GM23338 (cell line): ENCODE measurements around the gene FN3K. TPM values are rescaled to one million over a fixed set of nuclear protein-coding genes. Genes with fewer than 3 reads are reported as not detected.
A peak's percentile ranks its signal among the peaks of the same experiment; 100 is the strongest.

Experiments used
- ATAC-seq: fragments of 200-7000 bp; cut with Tn5 transposase; 3 replicates; pipeline ENCODE4 v1.9.1; 2020
- DNase-seq: peaks from one replicate; pipeline ENCODE4 v3.0.0-alpha.2; 2015; ENCODE audit warnings: low spot score
- H2AFZ ChIP-seq: fragments of 200-600 bp; sonication (generic); 2 replicates; pipeline ENCODE4 v1.8.0; 2016; ENCODE audit warnings: antibody characterized with exemption, mild to moderate bottlenecking, moderate library complexity
- H3F3A ChIP-seq: fragments of 200-600 bp; sonication (generic); replicated peaks from 2 replicates; pipeline ENCODE4 v1.8.0; 2017; ENCODE audit warnings: antibody characterized with exemption, mixed run types, low read depth
- H3K27ac ChIP-seq: fragments of 200-600 bp; sonication (generic); 2 replicates; pipeline ENCODE4 v1.6.1; 2016; ENCODE audit warnings: low read depth
- H3K27me3 ChIP-seq: fragments of 200-600 bp; sonication (generic); 2 replicates; pipeline ENCODE4 v1.8.0; 2016; ENCODE audit warnings: mild to moderate bottlenecking, mixed run types, moderate library complexity; ENCODE audit not compliant: insufficient read depth
- H3K36me3 ChIP-seq: fragments of 200-600 bp; sonication (generic); 2 replicates; pipeline ENCODE4 v1.8.0; 2016; ENCODE audit warnings: mild to moderate bottlenecking; ENCODE audit not compliant: insufficient read depth
- H3K4me1 ChIP-seq: fragments of 200-600 bp; sonication (generic); 2 replicates; pipeline ENCODE4 v1.8.0; 2016; ENCODE audit warnings: mild to moderate bottlenecking, moderate library complexity; ENCODE audit not compliant: insufficient read depth
- H3K4me2 ChIP-seq: fragments of 200-600 bp; sonication (generic); 2 replicates; pipeline ENCODE4 v1.7.1; 2017; ENCODE audit warnings: mixed run types
- H3K4me3 ChIP-seq: fragments of 200-600 bp; sonication (generic); 2 replicates; pipeline ENCODE4 v1.6.1; 2016; ENCODE audit warnings: mixed run types
- H3K79me2 ChIP-seq: fragments of 200-600 bp; sonication (generic); replicated peaks from 2 replicates; pipeline ENCODE4 v1.8.0; 2017; ENCODE audit warnings: mild to moderate bottlenecking; ENCODE audit not compliant: insufficient read depth
- H3K9me2 ChIP-seq: fragments of 200-600 bp; sonication (generic); 2 replicates; pipeline ENCODE4 v1.8.0; 2017; ENCODE audit not compliant: insufficient read depth
- H4K20me1 ChIP-seq: fragments of 200-600 bp; sonication (generic); replicated peaks from 2 replicates; pipeline ENCODE4 v1.8.0; 2017; ENCODE audit warnings: mild to moderate bottlenecking; ENCODE audit not compliant: insufficient read depth
- H3K27ac Mint-ChIP-seq: 2 replicates; pipeline ENCODE4 v1.8.0; 2020; ENCODE audit warnings: inconsistent platforms, mild to moderate bottlenecking, moderate library complexity, mixed read lengths
- H3K27me3 Mint-ChIP-seq: 3 replicates; pipeline ENCODE4 v1.8.0; 2022; ENCODE audit warnings: low read depth, mild to moderate bottlenecking, moderate library complexity, mixed read lengths, inconsistent platforms; ENCODE audit not compliant: insufficient read depth, poor library complexity
- H3K36me3 Mint-ChIP-seq: 3 replicates; pipeline ENCODE4 v1.8.0; 2021; ENCODE audit warnings: low read depth, mild to moderate bottlenecking, inconsistent platforms, moderate library complexity, mixed read lengths
- H3K4me1 Mint-ChIP-seq: 3 replicates; pipeline ENCODE4 v1.8.0; 2020; ENCODE audit warnings: mild to moderate bottlenecking, inconsistent platforms, mixed read lengths
- H3K4me3 Mint-ChIP-seq: 3 replicates; pipeline ENCODE4 v1.8.0; 2021; ENCODE audit warnings: moderate library complexity, mild to moderate bottlenecking, inconsistent platforms, mixed read lengths
- H3K9me3 Mint-ChIP-seq: 3 replicates; pipeline ENCODE4 v1.8.0; 2020; ENCODE audit warnings: moderate library complexity, mild to moderate bottlenecking, inconsistent platforms, mixed read lengths
- CREB1 ChIP-seq: fragments of 250-450 bp; sonication (Bioruptor Pico); IDR thresholded peaks from 2 replicates; pipeline ENCODE4 v1.5.0; 2020; ENCODE audit warnings: low read depth, mild to moderate bottlenecking, moderate library complexity
- EZH2 ChIP-seq: fragments of 200-600 bp; sonication (generic); IDR thresholded peaks from one replicate; pipeline ENCODE4 v1.8.0; 2017; ENCODE audit warnings: antibody characterized with exemption, mild to moderate bottlenecking, low read depth; ENCODE audit not compliant: unreplicated experiment
- EZH2phosphoT487 ChIP-seq: fragments of 200-600 bp; sonication (generic); IDR thresholded peaks from one replicate; pipeline ENCODE4 v1.8.1; 2018; ENCODE audit warnings: antibody characterized with exemption; ENCODE audit not compliant: unreplicated experiment
- JUNB ChIP-seq: IDR thresholded peaks from one replicate; pipeline ENCODE4 v1.6.1; 2016; ENCODE audit warnings: antibody characterized with exemption; ENCODE audit not compliant: unreplicated experiment
- NANOG ChIP-seq: IDR thresholded peaks from 2 replicates; pipeline ENCODE4 v1.6.1; 2016; ENCODE audit warnings: antibody characterized with exemption, borderline replicate concordance
- POLR2AphosphoS5 ChIP-seq: IDR thresholded peaks from 2 replicates; pipeline ENCODE4 v1.6.1; 2016; ENCODE audit warnings: antibody characterized with exemption, low read depth
- STAT1 ChIP-seq: IDR thresholded peaks from one replicate; pipeline ENCODE4 v1.6.1; 2016; ENCODE audit warnings: antibody characterized with exemption; ENCODE audit not compliant: unreplicated experiment
- ZNF114 ChIP-seq: fragments of 250-450 bp; sonication (Bioruptor Pico); IDR thresholded peaks from 2 replicates; pipeline ENCODE4 v1.5.0; 2020; ENCODE audit warnings: mild to moderate bottlenecking, moderate library complexity
- ZNF331 ChIP-seq: fragments of 250-450 bp; sonication (Bioruptor Pico); IDR thresholded peaks from 2 replicates; pipeline ENCODE4 v1.5.0; 2020; ENCODE audit warnings: low read depth, mild to moderate bottlenecking, moderate library complexity
- polyA plus RNA-seq: library from polyadenylated mRNA; unstranded; fragments of >200 nt; fragmentation: Nextera tagmentation; extraction: Ambion mirVana; gene quantifications from 2 replicates; pipeline ENCODE4 v1.2.1, GENCODE V29; 2016
- total RNA-seq: library from RNA; depleted of rRNA; stranded (reverse); fragments of >200 nt; shearing (Covaris generic); gene quantifications from 2 replicates; pipeline ENCODE4 v1.2.3, GENCODE V29; 2014
- TF ChIP-seq, protein P1 (sequence below): IDR thresholded peaks from 2 replicates; pipeline ENCODE4 v1.6.1; 2016; ENCODE audit warnings: antibody characterized with exemption
- TF ChIP-seq, protein P2 (sequence below): IDR thresholded peaks from one replicate; pipeline ENCODE4 v1.6.1; 2018; ENCODE audit warnings: antibody characterized with exemption; ENCODE audit not compliant: unreplicated experiment

The FN3K gene
- total and polyA plus RNA-seq, 2 experiments from 2014 or later = 5.3 to 12.9 TPM

DNA sequence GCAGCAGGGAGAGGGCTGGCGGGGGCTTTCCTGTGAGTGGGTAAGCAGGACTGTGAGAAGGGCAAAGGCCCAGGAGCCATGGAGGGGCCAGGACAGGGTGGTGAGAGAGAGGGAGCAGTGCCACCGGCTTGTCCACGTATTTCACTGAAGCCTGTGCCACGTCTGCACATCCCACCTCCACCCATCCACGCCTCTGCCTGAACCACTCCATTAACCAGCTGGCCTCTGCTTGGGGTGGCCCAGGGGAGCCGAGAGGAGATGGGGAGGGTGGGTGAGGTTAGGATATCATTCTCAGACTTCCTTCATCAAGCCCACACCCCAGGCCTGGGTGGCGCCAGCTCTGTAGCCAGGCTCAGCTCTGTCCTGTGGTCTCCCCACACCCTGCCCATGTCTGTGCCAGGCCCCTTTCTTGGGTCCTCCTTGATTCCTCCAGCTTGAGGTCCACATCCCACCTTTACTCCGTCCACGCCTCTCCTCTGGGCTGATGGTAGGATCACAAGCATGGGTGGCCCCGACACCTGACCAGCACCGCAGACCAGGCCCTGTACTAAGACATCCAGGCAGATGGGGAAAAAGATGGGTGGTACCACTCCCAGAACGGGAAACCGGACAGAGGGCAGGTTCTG is 3.2 kb upstream of the FN3K start (continued):
- no peak for TF ChIP-seq POLR2AphosphoS5

DNA sequence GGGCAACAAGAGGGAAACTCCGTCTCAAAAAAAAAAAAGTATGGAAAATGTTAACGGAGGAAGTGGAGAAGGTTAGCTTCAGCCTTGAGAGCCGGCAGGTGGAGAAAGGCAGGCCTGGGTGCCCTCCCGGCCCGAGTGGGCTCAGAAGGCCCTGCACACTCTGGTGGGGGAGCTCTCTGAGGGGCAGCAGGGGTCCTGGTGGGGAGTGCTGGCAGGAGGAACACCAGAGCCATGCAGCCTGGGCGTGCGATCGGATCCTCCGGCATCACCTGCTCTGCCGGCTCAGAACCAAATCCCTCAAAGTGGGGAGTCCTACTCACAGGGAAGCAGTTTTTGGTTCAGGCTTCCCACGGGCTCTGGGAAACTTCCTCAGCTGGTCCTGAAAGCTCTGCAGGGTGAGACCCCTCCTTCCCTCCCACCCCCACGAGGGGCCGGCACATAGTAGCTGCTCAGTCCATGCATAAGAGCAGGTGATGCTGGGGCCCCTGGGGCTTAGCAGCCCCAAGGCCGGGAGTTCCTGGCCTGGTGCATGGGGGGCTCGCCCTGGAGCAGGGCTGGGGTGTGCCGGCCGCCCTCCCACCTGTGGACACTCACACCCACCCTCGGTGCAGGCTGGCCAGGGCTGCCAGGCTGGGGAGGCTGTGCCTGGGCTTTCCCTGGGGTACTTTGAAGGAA is 1.2 kb downstream of the FN3K start:
- H3K9me2 ChIP-seq = 0 out of 2 replicates have a peak, but pooled peaks cover 4% of the 10 kb centered on the region
- no peak for DNase-seq
- ATAC-seq = no peak
- H3K36me3 Mint-ChIP-seq = peaks cover 38% of the 10 kb centered on the region
- H3K36me3 ChIP-seq = peaks cover 15% of the 10 kb centered on the region
- H3K4me3 ChIP-seq = peak overlapping the region; percentile 64
- peak overlapping the region; percentile 82 for H3K4me2 ChIP-seq
- 0 out of 3 replicates have a peak, but pooled peaks cover 4% of the 10 kb centered on the region for H3K4me1 Mint-ChIP-seq
- no peaks in the 10 kb centered on the region for H3K79me2 ChIP-seq
- peaks cover 4% of the 10 kb centered on the region; the same call in 1 of the 2 replicates for H3K27me3 ChIP-seq
- peaks cover 18% of the 10 kb centered on the region for H3K27me3 Mint-ChIP-seq
- H4K20me1 ChIP-seq = no peaks in the 10 kb centered on the region
- no peak overlapping the region for H3K27ac ChIP-seq
- no peaks in the 10 kb centered on the region for H3K4me1 ChIP-seq
- TF ChIP-seq ZNF331 (no peak), EZH2phosphoT487 (no peak), STAT1 (no peak), ZNF114 (CRISPR knock-in tag) (no peak), NANOG (no peak), CREB1 (CRISPR knock-in tag) (no peak), JUNB (no peak)
- TF ChIP-seq, protein P1, sequence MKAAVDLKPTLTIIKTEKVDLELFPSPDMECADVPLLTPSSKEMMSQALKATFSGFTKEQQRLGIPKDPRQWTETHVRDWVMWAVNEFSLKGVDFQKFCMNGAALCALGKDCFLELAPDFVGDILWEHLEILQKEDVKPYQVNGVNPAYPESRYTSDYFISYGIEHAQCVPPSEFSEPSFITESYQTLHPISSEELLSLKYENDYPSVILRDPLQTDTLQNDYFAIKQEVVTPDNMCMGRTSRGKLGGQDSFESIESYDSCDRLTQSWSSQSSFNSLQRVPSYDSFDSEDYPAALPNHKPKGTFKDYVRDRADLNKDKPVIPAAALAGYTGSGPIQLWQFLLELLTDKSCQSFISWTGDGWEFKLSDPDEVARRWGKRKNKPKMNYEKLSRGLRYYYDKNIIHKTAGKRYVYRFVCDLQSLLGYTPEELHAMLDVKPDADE = no peak
- H2AFZ ChIP-seq = no peak overlapping the region
- peaks cover 20% of the 10 kb centered on the region for H3K9me3 Mint-ChIP-seq
- peak overlapping the region; percentile 67 for H3K4me3 Mint-ChIP-seq
- H3K27ac Mint-ChIP-seq = no peak overlapping the region
- 0 out of 2 replicates have a peak, but pooled peaks cover 4% of the 10 kb centered on the region for H3F3A ChIP-seq

DNA sequence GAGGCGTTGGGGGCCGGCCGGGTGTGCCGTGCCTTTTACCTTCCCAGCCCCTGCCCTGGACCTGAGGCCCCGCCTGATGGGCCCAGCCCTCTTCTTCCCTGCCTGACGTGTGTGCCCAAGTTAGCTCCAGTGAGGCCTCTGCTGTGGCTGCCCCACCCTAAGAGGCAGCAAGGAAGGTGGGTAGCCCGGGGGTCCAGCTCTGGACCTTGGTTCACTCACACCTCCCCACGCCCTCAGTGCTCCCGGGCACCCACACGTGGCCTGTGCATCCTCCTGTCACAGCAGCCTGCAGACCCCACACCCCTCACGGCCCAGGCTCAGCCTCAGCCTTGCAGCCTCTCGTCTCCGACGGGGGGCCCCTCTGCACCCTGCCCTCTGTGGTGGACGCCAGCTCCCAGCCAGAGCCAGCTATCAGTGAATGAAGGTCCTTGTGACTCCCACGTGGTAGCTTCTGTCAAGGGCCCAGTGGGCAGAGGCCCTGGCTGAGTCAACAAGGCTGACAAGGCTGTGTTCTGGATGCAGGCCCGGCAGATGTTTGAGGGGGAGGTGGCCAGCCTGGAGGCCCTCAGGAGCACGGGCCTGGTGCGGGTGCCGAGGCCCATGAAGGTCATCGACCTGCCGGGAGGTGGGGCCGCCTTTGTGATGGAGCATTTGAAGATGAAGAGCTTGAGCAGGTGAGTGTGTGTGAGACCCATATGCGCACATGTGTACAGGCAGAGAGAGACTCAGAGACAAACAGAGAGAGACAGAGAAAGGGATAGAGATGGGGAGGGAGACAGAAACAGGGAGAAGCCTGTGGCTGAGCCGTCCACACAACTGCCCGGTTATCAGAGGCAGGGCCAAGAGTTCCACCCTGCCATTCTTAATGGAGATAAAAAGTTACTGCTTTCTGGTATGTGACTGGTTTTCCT is 2.8 kb downstream of the FN3K start:
- Histone ChIP-seq H3K27me3 (peaks cover 4% of the 10 kb centered on the region; the same call in 1 of the 2 replicates), H3F3A (0 out of 2 replicates have a peak, but pooled peaks cover 4% of the 10 kb centered on the region), H3K4me3 (no peak overlapping the region), H3K36me3 (peaks cover 18% of the 10 kb centered on the region), H3K79me2 (no peaks in the 10 kb centered on the region), H4K20me1 (no peaks in the 10 kb centered on the region), H3K9me2 (0 out of 2 replicates have a peak, but pooled peaks cover 4% of the 10 kb centered on the region), H2AFZ (no peak overlapping the region), H3K27ac (no peak overlapping the region), H3K4me2 (no peak overlapping the region), H3K4me1 (no peaks in the 10 kb centered on the region)
- H3K9me3 Mint-ChIP-seq = peaks cover 17% of the 10 kb centered on the region
- DNase-seq = no peak
- H3K36me3 Mint-ChIP-seq = peaks cover 47% of the 10 kb centered on the region
- no peak overlapping the region for H3K27ac Mint-ChIP-seq
- no peak for ATAC-seq
- H3K4me3 Mint-ChIP-seq = no peak overlapping the region
- 0 out of 3 replicates have a peak, but pooled peaks cover 4% of the 10 kb centered on the region for H3K4me1 Mint-ChIP-seq
- H3K27me3 Mint-ChIP-seq = peaks cover 12% of the 10 kb centered on the region
- TF ChIP-seq STAT1 = no peak
- no peak for TF ChIP-seq EZH2
- no peak for TF ChIP-seq POLR2AphosphoS5
- no peak for TF ChIP-seq JUNB
- no peak for TF ChIP-seq CREB1 (CRISPR knock-in tag)
- TF ChIP-seq, protein P2, sequence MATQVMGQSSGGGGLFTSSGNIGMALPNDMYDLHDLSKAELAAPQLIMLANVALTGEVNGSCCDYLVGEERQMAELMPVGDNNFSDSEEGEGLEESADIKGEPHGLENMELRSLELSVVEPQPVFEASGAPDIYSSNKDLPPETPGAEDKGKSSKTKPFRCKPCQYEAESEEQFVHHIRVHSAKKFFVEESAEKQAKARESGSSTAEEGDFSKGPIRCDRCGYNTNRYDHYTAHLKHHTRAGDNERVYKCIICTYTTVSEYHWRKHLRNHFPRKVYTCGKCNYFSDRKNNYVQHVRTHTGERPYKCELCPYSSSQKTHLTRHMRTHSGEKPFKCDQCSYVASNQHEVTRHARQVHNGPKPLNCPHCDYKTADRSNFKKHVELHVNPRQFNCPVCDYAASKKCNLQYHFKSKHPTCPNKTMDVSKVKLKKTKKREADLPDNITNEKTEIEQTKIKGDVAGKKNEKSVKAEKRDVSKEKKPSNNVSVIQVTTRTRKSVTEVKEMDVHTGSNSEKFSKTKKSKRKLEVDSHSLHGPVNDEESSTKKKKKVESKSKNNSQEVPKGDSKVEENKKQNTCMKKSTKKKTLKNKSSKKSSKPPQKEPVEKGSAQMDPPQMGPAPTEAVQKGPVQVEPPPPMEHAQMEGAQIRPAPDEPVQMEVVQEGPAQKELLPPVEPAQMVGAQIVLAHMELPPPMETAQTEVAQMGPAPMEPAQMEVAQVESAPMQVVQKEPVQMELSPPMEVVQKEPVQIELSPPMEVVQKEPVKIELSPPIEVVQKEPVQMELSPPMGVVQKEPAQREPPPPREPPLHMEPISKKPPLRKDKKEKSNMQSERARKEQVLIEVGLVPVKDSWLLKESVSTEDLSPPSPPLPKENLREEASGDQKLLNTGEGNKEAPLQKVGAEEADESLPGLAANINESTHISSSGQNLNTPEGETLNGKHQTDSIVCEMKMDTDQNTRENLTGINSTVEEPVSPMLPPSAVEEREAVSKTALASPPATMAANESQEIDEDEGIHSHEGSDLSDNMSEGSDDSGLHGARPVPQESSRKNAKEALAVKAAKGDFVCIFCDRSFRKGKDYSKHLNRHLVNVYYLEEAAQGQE = no peak
- TF ChIP-seq, protein P1 = no peak
- no peak for TF ChIP-seq ZNF114 (CRISPR knock-in tag)
